ENCODE data around the gene SGSM2.

DNA sequence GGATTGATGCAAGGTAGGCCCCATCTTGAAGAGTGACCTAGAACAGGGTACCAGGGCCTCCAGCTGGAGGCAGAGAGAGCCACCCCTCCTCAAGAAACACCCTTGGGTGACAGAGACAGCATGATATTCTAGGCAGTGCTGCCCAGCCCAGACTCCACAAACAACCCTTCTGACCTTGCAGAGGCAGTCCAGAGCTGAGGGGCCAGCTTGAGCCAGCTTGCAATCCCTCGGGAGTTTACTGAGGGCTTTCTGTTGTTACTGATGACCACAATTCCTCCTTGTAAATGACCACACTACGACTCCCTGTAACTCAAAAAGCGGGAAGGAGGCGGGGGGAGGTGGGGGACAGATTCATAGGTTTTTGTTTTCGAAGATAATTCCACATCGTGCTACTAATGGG lies 82.2 kb downstream of the SGSM2 start:
- TF ChIP-seq, protein P1, sequence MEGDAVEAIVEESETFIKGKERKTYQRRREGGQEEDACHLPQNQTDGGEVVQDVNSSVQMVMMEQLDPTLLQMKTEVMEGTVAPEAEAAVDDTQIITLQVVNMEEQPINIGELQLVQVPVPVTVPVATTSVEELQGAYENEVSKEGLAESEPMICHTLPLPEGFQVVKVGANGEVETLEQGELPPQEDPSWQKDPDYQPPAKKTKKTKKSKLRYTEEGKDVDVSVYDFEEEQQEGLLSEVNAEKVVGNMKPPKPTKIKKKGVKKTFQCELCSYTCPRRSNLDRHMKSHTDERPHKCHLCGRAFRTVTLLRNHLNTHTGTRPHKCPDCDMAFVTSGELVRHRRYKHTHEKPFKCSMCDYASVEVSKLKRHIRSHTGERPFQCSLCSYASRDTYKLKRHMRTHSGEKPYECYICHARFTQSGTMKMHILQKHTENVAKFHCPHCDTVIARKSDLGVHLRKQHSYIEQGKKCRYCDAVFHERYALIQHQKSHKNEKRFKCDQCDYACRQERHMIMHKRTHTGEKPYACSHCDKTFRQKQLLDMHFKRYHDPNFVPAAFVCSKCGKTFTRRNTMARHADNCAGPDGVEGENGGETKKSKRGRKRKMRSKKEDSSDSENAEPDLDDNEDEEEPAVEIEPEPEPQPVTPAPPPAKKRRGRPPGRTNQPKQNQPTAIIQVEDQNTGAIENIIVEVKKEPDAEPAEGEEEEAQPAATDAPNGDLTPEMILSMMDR (IDR thresholded peaks at IDR 0.05; ENCODE audit: insufficient read depth, low read length), result no peak
- no peak for TF ChIP-seq POLR2AphosphoS5 (IDR thresholded peaks at IDR 0.05; ENCODE audit: low read depth)
- TF ChIP-seq, protein P2, sequence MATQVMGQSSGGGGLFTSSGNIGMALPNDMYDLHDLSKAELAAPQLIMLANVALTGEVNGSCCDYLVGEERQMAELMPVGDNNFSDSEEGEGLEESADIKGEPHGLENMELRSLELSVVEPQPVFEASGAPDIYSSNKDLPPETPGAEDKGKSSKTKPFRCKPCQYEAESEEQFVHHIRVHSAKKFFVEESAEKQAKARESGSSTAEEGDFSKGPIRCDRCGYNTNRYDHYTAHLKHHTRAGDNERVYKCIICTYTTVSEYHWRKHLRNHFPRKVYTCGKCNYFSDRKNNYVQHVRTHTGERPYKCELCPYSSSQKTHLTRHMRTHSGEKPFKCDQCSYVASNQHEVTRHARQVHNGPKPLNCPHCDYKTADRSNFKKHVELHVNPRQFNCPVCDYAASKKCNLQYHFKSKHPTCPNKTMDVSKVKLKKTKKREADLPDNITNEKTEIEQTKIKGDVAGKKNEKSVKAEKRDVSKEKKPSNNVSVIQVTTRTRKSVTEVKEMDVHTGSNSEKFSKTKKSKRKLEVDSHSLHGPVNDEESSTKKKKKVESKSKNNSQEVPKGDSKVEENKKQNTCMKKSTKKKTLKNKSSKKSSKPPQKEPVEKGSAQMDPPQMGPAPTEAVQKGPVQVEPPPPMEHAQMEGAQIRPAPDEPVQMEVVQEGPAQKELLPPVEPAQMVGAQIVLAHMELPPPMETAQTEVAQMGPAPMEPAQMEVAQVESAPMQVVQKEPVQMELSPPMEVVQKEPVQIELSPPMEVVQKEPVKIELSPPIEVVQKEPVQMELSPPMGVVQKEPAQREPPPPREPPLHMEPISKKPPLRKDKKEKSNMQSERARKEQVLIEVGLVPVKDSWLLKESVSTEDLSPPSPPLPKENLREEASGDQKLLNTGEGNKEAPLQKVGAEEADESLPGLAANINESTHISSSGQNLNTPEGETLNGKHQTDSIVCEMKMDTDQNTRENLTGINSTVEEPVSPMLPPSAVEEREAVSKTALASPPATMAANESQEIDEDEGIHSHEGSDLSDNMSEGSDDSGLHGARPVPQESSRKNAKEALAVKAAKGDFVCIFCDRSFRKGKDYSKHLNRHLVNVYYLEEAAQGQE (IDR thresholded peaks at IDR 0.05; ENCODE audit: insufficient replicate concordance, low read depth), result no peak
